Nasal cavity respiratory epithelium epithelial cell of viscerocranial mucosa (primary cell): ENCODE results near the gene ACTR8. TPM values are rescaled to one million over a fixed set of nuclear protein-coding genes. Genes with fewer than 3 reads are reported as not detected.

Source experiments
- total RNA-seq: library from RNA; depleted of rRNA; stranded (reverse); fragments of >200 nt; gene quantifications from 2 replicates; pipeline ENCODE4 v1.2.3, GENCODE V29; 2014

Gene ACTR8
- 21.7 and 21.9 TPM in 2 replicates for total RNA-seq

GRCh38 chr3:53881691-53882593 lies at the start of gene ACTR8:
ACTR8 (minus strand) TSS chr3:53882152; CDS start chr3:53882101, 51 bp downstream.

GRCh38 chr3:53891497-53892285 lies 9.7 kb upstream of the ACTR8 start, which contains the start of gene SELENOK:
SELENOK (minus strand) TSS chr3:53891859.

GRCh38 chr3:53846134-53846850 lies 35.7 kb downstream of the ACTR8 start, which contains the start of the genes CHDH and IL17RB:
CHDH (minus strand) TSS chr3:53846419; CDS start chr3:53824008, 22,411 bp downstream.
IL17RB (plus strand) TSS chr3:53846568; CDS start chr3:53846589, 21 bp downstream.

Other genes starting within 250 kb of the ACTR8 start
- gene CHDH, start 35.7 kb downstream of the ACTR8 start, total RNA-seq = under 0.01 and 0.21 TPM in 2 replicates
- gene IL17RB, start 35.6 kb downstream of the ACTR8 start, total RNA-seq = under 0.01 and 0.07 TPM in 2 replicates
- gene SELENOK, start 9.7 kb upstream of the ACTR8 start, total RNA-seq = 13.5 and 33.8 TPM in 2 replicates
- gene CACNA2D3, start 240.4 kb upstream of the ACTR8 start, total RNA-seq = 0.07 and 1.0 TPM in 2 replicates